ENCODE measurements around the gene KLHL28.

KLHL28 gene

DNA sequence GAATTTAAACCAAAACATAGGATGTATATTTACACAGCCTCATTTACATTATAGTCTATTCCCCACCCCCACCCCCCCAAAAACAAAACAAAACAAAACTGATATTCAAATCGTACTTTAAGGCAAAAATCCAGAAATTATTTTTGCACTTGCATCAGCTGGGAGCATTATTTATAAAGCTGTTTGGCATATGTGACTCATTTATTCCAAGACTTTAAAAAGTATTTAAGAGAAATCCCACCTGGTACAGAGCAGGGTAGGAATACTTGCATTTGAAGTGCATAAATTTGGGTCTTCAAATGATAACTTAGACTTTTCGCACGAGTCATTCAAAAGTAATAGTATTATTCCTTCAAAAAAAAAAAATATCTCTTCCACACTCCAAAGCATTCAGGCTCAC is 1.1 kb downstream of the KLHL28 start:
- H3K27ac ChIP-seq = peak overlapping the region; percentile 94
- TF ChIP-seq, protein P1, sequence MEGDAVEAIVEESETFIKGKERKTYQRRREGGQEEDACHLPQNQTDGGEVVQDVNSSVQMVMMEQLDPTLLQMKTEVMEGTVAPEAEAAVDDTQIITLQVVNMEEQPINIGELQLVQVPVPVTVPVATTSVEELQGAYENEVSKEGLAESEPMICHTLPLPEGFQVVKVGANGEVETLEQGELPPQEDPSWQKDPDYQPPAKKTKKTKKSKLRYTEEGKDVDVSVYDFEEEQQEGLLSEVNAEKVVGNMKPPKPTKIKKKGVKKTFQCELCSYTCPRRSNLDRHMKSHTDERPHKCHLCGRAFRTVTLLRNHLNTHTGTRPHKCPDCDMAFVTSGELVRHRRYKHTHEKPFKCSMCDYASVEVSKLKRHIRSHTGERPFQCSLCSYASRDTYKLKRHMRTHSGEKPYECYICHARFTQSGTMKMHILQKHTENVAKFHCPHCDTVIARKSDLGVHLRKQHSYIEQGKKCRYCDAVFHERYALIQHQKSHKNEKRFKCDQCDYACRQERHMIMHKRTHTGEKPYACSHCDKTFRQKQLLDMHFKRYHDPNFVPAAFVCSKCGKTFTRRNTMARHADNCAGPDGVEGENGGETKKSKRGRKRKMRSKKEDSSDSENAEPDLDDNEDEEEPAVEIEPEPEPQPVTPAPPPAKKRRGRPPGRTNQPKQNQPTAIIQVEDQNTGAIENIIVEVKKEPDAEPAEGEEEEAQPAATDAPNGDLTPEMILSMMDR (IDR thresholded peaks at IDR 0.05) = no peak
- no peak for TF ChIP-seq ZFX (IDR thresholded peaks at IDR 0.05; ENCODE audit: borderline replicate concordance)

DNA sequence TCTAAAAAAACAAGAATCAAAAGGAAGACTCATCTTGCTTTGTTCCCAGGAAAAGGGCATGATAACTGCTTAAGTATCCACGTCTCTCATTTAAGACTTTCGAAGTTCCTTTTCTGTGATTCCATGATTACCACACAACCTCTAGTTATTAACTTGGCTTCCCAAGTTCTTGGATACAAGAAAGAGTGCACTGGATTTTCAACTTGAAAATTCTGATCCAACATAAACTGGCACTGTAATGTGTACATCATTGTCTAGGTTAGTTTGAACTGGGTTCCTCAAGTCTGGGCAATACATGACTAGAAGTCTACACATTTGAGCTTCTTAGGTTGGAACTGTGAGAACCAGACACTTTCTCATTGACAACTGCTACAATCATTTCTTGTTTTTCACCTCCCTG is 1.6 kb downstream of the KLHL28 start:
- no peak for TF ChIP-seq ZFX (IDR thresholded peaks at IDR 0.05; ENCODE audit: borderline replicate concordance)
- TF ChIP-seq, protein P1 (IDR thresholded peaks at IDR 0.05) = no peak
- H3K27ac ChIP-seq = peak overlapping the region; percentile 94; the same call in 1 of the 2 replicates

DNA sequence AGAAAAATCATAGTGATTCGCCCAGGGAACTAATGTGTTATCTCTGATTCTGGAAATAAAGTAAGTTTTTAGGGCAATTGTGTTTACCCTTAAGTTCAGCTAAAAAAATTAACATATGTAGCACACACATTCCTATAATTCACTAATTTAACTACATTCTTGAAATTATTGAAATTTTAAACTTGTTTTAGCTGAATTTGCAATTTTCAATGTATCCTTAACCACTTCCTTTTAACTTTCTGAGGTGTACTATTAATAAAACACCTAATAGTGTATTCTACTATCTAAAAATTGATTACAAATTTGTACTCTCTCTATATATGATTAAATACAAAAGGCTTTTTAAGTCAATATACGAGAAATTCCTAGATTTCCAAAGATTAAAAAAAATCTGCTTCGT is 2.2 kb downstream of the KLHL28 start:
- TF ChIP-seq, protein P1 (IDR thresholded peaks at IDR 0.05) = no peak
- TF ChIP-seq ZFX (IDR thresholded peaks at IDR 0.05; ENCODE audit: borderline replicate concordance) = no peak
- H3K27ac ChIP-seq = no peak overlapping the region

DNA sequence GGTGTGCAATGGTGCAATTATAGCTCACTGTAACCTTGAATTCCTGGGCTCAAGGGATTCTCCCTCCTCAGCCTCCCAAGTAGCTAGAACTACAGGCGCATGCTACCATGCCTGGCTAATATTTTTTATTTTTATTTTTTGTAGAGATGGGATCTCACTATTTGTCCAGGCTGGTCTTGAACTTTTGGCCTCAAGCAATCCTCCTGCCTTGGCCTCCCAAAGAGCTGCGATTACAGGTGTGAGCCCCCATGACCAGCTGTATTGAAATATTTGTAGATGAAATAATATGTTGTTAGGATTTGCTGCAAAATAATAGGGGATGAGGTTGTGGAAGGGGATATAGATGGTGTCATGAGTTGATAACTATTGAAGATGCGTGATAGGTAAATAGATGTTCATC is 4.9 kb downstream of the KLHL28 start:
- TF ChIP-seq ZFX (IDR thresholded peaks at IDR 0.05; ENCODE audit: borderline replicate concordance) = no peak
- TF ChIP-seq, protein P1 (IDR thresholded peaks at IDR 0.05) = no peak
- H3K27ac ChIP-seq = no peak overlapping the region

GRCh38 chr14:44955528-44955927 is 6.2 kb downstream of the KLHL28 start:
- TF ChIP-seq, protein P1 (IDR thresholded peaks at IDR 0.05) = no peak
- TF ChIP-seq ZFX (IDR thresholded peaks at IDR 0.05; ENCODE audit: borderline replicate concordance) = no peak
- no peak overlapping the region for H3K27ac ChIP-seq

- H3K27ac ChIP-seq = no peak overlapping the region
- no peak for TF ChIP-seq ZFX (IDR thresholded peaks at IDR 0.05; ENCODE audit: borderline replicate concordance)
- TF ChIP-seq, protein P1 (IDR thresholded peaks at IDR 0.05) = no peak
Observed at GRCh38 chr14:44954750-44955149, 7.0 kb downstream of the KLHL28 start.

DNA sequence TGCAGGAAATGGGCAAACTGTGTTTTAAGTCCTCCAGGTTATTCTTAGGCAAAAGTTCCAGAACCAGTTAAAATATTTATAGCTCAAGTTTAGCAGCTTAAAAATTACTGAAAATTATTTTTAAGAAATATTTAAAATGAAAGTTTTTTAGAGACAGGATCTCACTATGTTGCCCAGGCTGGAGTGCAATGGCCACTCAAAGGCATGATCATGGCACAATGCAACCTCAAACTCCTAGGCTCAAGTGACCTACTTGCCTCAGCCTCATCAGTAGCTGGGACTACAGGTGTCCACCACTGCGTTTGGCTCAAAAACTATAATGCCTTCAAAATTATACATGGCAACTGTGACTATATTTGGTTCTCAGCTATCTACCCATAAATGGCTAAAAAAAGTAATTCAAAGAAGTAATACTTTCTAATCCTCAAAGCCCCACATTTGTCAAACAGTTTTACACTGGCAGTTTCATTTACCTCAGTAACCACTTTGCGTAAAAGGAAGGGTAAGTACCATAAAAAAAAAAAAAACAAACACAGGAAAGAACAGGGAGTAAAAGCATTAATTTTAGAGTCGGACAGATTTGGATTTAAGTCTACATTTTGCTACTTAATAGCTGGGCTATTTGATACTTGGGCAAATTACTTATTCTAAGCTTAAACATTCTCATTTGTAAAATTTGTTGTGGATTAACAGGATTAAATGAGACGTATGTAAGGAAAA is 9.2 kb downstream of the KLHL28 start:
- TF ChIP-seq ZFX (IDR thresholded peaks at IDR 0.05; ENCODE audit: borderline replicate concordance) = no peak
- TF ChIP-seq, protein P1 (IDR thresholded peaks at IDR 0.05) = no peak
- no peak overlapping the region for H3K27ac ChIP-seq
